ENCODE measurements around the gene ASB1.

DNA sequence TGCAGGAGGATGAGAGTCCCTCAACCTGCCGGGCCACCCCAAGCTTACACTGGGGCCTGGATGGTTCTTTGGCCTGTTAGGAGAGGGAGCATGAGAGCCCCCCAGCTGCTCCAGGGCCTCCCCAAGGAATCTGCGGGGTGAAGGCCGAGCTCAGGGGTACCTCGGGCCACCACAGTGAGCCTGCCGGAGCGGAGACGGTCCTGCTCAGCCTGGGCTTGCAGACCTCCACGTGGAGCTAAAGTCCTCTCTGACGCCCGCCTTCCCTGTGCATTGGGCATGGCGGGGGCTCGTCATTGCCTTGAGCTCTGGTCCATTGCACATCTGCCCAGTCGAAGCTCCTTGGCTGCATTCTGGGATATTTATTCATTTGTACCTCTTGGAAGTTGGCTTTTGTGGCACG is 62.7 kb downstream of the ASB1 start:
- TF ChIP-seq POLR2A (IDR thresholded peaks at IDR 0.05) = no peak
- TF ChIP-seq, protein P1, sequence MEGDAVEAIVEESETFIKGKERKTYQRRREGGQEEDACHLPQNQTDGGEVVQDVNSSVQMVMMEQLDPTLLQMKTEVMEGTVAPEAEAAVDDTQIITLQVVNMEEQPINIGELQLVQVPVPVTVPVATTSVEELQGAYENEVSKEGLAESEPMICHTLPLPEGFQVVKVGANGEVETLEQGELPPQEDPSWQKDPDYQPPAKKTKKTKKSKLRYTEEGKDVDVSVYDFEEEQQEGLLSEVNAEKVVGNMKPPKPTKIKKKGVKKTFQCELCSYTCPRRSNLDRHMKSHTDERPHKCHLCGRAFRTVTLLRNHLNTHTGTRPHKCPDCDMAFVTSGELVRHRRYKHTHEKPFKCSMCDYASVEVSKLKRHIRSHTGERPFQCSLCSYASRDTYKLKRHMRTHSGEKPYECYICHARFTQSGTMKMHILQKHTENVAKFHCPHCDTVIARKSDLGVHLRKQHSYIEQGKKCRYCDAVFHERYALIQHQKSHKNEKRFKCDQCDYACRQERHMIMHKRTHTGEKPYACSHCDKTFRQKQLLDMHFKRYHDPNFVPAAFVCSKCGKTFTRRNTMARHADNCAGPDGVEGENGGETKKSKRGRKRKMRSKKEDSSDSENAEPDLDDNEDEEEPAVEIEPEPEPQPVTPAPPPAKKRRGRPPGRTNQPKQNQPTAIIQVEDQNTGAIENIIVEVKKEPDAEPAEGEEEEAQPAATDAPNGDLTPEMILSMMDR (IDR thresholded peaks at IDR 0.05) = no peak

Data from esophagus squamous epithelium (tissue), 4 donors.